ENCODE data around the gene LBR.

The LBR gene

DNA sequence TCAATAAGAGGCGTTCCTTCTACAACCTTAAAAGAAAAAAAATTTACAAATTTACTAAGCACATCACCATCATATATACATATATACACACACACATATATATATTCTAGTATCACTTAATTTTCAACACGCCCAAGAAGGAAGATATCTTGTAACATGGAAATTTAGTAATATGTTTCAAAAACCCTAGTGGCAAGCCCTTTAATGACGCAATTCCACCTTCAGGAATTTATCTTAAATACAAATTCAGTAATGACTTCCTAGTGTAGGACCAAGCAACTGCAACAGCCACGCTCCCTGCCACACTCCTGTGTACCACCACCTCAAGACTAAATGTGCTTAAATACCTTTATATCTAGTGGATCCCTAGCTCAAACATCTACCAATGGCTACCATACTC lies 12.5 kb downstream of the LBR start:
- Mint-ChIP-seq H3K27me3 (ENCODE audit: low read depth) (no peaks in the 10 kb centered on the region), H3K36me3 (ENCODE audit: low read depth) (peaks cover 78% of the 10 kb centered on the region), H3K4me1 (peaks cover 10% of the 10 kb centered on the region), H3K27ac (no peak overlapping the region), H3K4me3 (no peak overlapping the region), H3K9me3 (no peaks in the 10 kb centered on the region)
- TF ChIP-seq, protein P1, sequence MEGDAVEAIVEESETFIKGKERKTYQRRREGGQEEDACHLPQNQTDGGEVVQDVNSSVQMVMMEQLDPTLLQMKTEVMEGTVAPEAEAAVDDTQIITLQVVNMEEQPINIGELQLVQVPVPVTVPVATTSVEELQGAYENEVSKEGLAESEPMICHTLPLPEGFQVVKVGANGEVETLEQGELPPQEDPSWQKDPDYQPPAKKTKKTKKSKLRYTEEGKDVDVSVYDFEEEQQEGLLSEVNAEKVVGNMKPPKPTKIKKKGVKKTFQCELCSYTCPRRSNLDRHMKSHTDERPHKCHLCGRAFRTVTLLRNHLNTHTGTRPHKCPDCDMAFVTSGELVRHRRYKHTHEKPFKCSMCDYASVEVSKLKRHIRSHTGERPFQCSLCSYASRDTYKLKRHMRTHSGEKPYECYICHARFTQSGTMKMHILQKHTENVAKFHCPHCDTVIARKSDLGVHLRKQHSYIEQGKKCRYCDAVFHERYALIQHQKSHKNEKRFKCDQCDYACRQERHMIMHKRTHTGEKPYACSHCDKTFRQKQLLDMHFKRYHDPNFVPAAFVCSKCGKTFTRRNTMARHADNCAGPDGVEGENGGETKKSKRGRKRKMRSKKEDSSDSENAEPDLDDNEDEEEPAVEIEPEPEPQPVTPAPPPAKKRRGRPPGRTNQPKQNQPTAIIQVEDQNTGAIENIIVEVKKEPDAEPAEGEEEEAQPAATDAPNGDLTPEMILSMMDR (IDR thresholded peaks at IDR 0.05; ENCODE audit: unreplicated experiment in 3 of 3): no peak

DNA sequence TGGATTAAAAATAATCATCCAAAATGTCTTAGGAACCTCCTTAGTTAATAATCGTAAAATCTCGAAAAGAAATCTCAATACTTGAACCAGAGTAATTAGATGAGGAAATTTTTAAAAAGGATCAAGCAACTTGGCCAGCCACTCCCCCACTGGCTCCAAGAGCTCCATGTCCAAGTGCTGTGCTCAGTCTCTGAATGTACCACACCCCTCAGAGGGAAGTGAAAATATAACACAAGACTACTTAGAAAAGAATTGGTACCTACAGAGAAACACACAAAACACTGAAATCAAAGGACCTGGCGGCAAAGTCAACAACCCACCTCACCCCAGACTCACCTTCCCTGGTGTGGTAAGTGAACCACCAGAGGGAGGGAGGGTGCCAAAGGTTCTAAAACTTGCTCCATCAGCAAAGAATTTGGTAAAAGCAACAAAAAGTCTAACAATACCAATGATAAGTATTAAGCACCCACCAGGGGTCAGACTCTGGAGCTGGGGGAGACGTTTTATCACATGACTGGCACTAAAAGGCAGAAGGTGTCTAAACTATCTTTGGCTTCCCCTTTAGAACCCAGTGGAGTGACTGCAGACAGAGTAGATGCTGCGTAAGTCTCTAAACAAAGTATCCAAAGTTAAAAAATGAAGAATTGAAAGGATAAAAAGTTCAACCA lies 14.0 kb downstream of the LBR start:
- TF ChIP-seq, protein P1 (IDR thresholded peaks at IDR 0.05; ENCODE audit: unreplicated experiment in 3 of 3): no peak
- H3K27ac Mint-ChIP-seq: peak overlapping the region in 2 of 3 experiments; percentile 9 to 10
- no peaks in the 10 kb centered on the region for H3K9me3 Mint-ChIP-seq
- no peaks in the 10 kb centered on the region for H3K27me3 Mint-ChIP-seq (ENCODE audit: low read depth)
- no peak overlapping the region for H3K4me3 Mint-ChIP-seq
- H3K4me1 Mint-ChIP-seq: peaks cover 13% of the 10 kb centered on the region
- peaks cover 84% of the 10 kb centered on the region for H3K36me3 Mint-ChIP-seq (ENCODE audit: low read depth)

DNA sequence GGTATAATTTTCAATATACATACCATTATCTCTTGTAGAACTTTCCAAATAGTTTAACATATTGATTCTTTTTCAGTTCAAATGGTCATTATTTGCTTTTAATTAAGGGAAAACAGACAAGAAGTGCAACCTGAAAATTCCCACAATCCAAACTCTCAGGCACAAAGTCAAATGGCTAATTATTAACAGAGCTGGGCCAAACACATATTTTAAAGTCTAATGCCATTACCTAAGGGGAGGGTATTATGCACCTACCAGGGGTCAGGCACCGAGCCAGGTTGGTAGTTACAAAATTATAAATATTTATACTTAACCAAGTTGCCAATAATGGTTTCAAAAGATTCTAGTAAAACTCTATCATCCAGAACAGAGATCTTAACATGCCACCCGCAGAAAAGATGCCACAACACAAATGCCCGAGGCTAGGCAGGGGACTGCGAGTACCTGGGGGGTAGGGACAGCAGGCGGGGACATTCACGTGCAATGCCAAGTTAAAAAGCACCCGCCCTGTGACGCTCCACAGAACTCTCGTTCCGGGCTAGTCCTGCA lies 15.0 kb downstream of the LBR start:
- no peaks in the 10 kb centered on the region for H3K9me3 Mint-ChIP-seq
- peak overlapping the region; percentile 75 to 87 (median 83) for H3K27ac Mint-ChIP-seq
- H3K4me1 Mint-ChIP-seq: peaks cover 9% of the 10 kb centered on the region
- peaks cover 84% of the 10 kb centered on the region for H3K36me3 Mint-ChIP-seq (ENCODE audit: low read depth)
- TF ChIP-seq, protein P1 (IDR thresholded peaks at IDR 0.05; ENCODE audit: unreplicated experiment in 3 of 3): no peak
- peak overlapping the region in 1 of 3 experiments; percentile 26 for H3K4me3 Mint-ChIP-seq
- no peaks in the 10 kb centered on the region for H3K27me3 Mint-ChIP-seq (ENCODE audit: low read depth)

DNA sequence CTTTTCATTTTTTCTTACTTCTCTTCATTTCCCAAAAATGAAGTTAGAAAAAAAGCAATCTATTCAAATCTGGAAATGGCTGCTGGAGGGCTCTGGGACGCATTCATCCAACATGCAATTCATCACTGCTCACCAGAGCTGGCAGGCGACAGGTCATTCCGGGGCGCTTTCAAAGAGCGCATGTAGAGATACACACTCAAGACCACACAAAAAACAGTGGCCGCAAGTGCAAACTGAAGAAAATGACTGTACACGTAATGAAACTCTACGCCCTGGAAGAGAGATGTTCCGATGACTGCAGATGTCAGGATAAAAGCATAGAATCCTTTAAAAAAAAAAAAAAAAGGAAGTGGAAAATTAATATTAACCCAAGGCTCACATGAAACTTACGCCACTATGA lies 15.5 kb downstream of the LBR start:
- Mint-ChIP-seq H3K9me3 (no peaks in the 10 kb centered on the region), H3K27ac (peak overlapping the region; percentile 75 to 87 (median 83)), H3K4me1 (peaks cover 9% of the 10 kb centered on the region), H3K4me3 (peak overlapping the region in 1 of 3 experiments; percentile 26), H3K36me3 (ENCODE audit: low read depth) (peaks cover 86% of the 10 kb centered on the region), H3K27me3 (ENCODE audit: low read depth) (no peaks in the 10 kb centered on the region)
- TF ChIP-seq, protein P1 (IDR thresholded peaks at IDR 0.05; ENCODE audit: unreplicated experiment in 3 of 3): no peak

DNA sequence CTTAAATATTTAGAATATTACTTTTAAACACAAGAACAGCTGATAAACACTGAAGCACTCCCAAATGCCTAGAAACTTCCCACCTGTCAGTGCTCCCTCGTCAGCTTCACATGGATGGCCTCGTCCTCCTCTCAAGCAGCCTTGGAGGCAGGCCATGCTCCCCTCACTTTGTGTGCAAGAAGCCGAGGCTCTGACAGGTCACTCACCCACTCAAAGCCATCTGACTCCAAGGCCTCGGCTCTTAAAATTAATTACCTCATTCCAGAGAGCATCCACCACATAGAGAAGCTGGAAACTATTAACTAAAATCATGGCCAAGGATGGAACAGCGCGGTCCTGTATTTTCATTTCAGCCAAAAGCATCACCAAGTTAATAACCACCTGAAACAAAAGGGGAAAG lies 17.8 kb downstream of the LBR start:
- TF ChIP-seq, protein P1 (IDR thresholded peaks at IDR 0.05; ENCODE audit: unreplicated experiment in 3 of 3): no peak
- H3K36me3 Mint-ChIP-seq (ENCODE audit: low read depth): peaks cover 89% of the 10 kb centered on the region
- peak overlapping the region; percentile 45 to 62 (median 61) for H3K27ac Mint-ChIP-seq

DNA sequence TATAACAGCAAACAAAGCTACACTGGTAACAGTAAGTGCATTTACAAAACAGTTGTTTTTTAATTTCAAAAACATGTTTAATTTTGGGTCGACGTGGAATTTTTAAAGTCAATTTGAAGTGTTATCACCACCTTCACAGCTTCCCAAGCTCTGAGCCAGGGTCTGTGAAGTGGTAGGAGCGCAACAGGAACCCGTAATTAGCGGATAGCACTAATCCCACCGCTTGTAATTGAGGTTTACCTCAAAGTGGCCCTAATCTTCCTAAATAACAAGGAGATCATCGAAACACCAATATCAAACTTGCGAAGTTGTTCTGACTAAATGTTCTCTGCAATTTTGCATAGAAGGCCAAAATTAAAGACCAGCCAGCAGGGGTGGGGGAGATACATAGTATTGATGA lies 18.8 kb downstream of the LBR start:
- Mint-ChIP-seq H3K4me3 (no peak overlapping the region), H3K27me3 (ENCODE audit: low read depth) (no peaks in the 10 kb centered on the region), H3K4me1 (peaks cover 9% of the 10 kb centered on the region), H3K27ac (peak overlapping the region in 1 of 3 experiments; percentile 61), H3K9me3 (no peaks in the 10 kb centered on the region), H3K36me3 (ENCODE audit: low read depth) (peaks cover 88% of the 10 kb centered on the region)
- TF ChIP-seq, protein P1 (IDR thresholded peaks at IDR 0.05; ENCODE audit: unreplicated experiment in 3 of 3): no peak

More for the DNA sequence above, 17.8 kb downstream of the LBR start:
- Mint-ChIP-seq H3K27me3 (ENCODE audit: low read depth) (no peaks in the 10 kb centered on the region), H3K4me3 (no peak overlapping the region), H3K9me3 (no peaks in the 10 kb centered on the region), H3K4me1 (peaks cover 9% of the 10 kb centered on the region)

Measured in nephron (organoid).